H9 (cell line): ENCODE measurements around the gene CACNB2. TPM values are rescaled to one million over a fixed set of nuclear protein-coding genes. Genes with fewer than 3 reads are reported as not detected.

Experiments used
- DNase-seq: peaks from one replicate; pipeline ENCODE4 v3.0.0-alpha.2; 2017
- H2AFZ ChIP-seq: one replicate; pipeline ENCODE4 v1.6.1; 2013; ENCODE audit warnings: mild to moderate bottlenecking, low read length, control low read depth, moderate library complexity
- H2AK5ac ChIP-seq: 2 replicates; pipeline ENCODE4 v1.6.1; 2013; ENCODE audit warnings: low read length, control low read depth, mixed read lengths; ENCODE audit not compliant: insufficient read length
- H2BK120ac ChIP-seq: one replicate; pipeline ENCODE4 v1.6.1; 2013; ENCODE audit warnings: low read depth, mild to moderate bottlenecking, low read length, control low read depth, inconsistent platforms; ENCODE audit not compliant: poor library complexity, severe bottlenecking
- H2BK12ac ChIP-seq: 2 replicates; pipeline ENCODE4 v1.6.1; 2013; ENCODE audit warnings: low read length, control low read depth, mixed read lengths, low read depth; ENCODE audit not compliant: insufficient read length
- H2BK15ac ChIP-seq: 2 replicates; pipeline ENCODE4 v1.6.1; 2013; ENCODE audit warnings: low read depth, low read length, control low read depth
- H2BK20ac ChIP-seq: one replicate; pipeline ENCODE4 v1.6.1; 2013; ENCODE audit warnings: low read depth, mild to moderate bottlenecking, low read length, control low read depth, inconsistent platforms; ENCODE audit not compliant: poor library complexity, severe bottlenecking
- H2BK5ac ChIP-seq: 2 replicates; pipeline ENCODE4 v1.6.1; 2013; ENCODE audit warnings: low read length, control low read depth, mixed read lengths; ENCODE audit not compliant: insufficient read length
- H3K14ac ChIP-seq: 2 replicates; pipeline ENCODE4 v1.6.1; 2013; ENCODE audit warnings: low read length, control low read depth; ENCODE audit not compliant: insufficient read depth
- H3K18ac ChIP-seq: 2 replicates; pipeline ENCODE4 v1.6.1; 2013; ENCODE audit warnings: low read depth, mild to moderate bottlenecking, mixed read lengths, low read length, control low read depth; ENCODE audit not compliant: insufficient read length
- H3K23ac ChIP-seq: 2 replicates; pipeline ENCODE4 v1.6.1; 2013; ENCODE audit warnings: low read length, control low read depth, mixed read lengths, low read depth; ENCODE audit not compliant: insufficient read length
- H3K23me2 ChIP-seq: 2 replicates; pipeline ENCODE4 v1.6.1; 2013; ENCODE audit warnings: low read depth, mild to moderate bottlenecking, mixed read lengths, low read length, control low read depth; ENCODE audit not compliant: insufficient read length, poor library complexity, severe bottlenecking
- H3K27ac ChIP-seq: 2 replicates; pipeline ENCODE4 v1.5.1; 2013; ENCODE audit warnings: low read length, control low read depth, mixed read lengths, low read depth; ENCODE audit not compliant: insufficient read length
- H3K27me3 ChIP-seq: 2 replicates; pipeline ENCODE4 v1.6.1; 2013; ENCODE audit warnings: low read length, control low read depth, inconsistent platforms; ENCODE audit not compliant: insufficient read depth
- H3K4ac ChIP-seq: 2 replicates; pipeline ENCODE4 v1.6.1; 2013; ENCODE audit warnings: low read depth, mild to moderate bottlenecking, control low read depth, inconsistent platforms, low read length, moderate library complexity
- H3K4me1 ChIP-seq: 2 replicates; pipeline ENCODE4 v1.6.1; 2013; ENCODE audit warnings: low read length, control low read depth, inconsistent platforms; ENCODE audit not compliant: insufficient read depth
- H3K4me2 ChIP-seq: 2 replicates; pipeline ENCODE4 v1.6.1; 2013; ENCODE audit warnings: low read length, control low read depth, mixed read lengths; ENCODE audit not compliant: insufficient read length, insufficient read depth
- H3K56ac ChIP-seq: 2 replicates; pipeline ENCODE4 v1.6.1; 2013; ENCODE audit warnings: low read depth, mild to moderate bottlenecking, mixed read lengths, low read length, control low read depth; ENCODE audit not compliant: insufficient read length
- H3K79me1 ChIP-seq: 2 replicates; pipeline ENCODE4 v1.6.1; 2013; ENCODE audit warnings: low read depth, mild to moderate bottlenecking, moderate library complexity, low read length, control low read depth, inconsistent platforms; ENCODE audit not compliant: insufficient read depth, poor library complexity, severe bottlenecking
- H3K79me2 ChIP-seq: 2 replicates; pipeline ENCODE4 v1.6.1; 2013; ENCODE audit warnings: low read length, control low read depth, inconsistent platforms; ENCODE audit not compliant: insufficient read depth
- H3K9ac ChIP-seq: 2 replicates; pipeline ENCODE4 v1.6.1; 2013; ENCODE audit warnings: low read length, control low read depth, mixed read lengths; ENCODE audit not compliant: insufficient read length; ENCODE audit errors: extremely low read depth
- H3K9me3 ChIP-seq: one replicate; pipeline ENCODE4 v1.6.1; 2013; ENCODE audit warnings: low read depth, low read length, inconsistent platforms; ENCODE audit not compliant: control insufficient read depth
- H3T11ph ChIP-seq: one replicate; pipeline ENCODE4 v1.6.1; 2013; ENCODE audit warnings: mild to moderate bottlenecking, low read length, control low read depth, inconsistent platforms
- H4K20me1 ChIP-seq: one replicate; pipeline ENCODE4 v1.6.1; 2013; ENCODE audit not compliant: control insufficient read depth, insufficient read length, insufficient read depth
- H4K5ac ChIP-seq: 2 replicates; pipeline ENCODE4 v1.6.1; 2013; ENCODE audit warnings: low read depth, mild to moderate bottlenecking, mixed read lengths, low read length, control low read depth; ENCODE audit not compliant: insufficient read length
- H4K8ac ChIP-seq: replicated peaks from 2 replicates; pipeline ENCODE4 v1.6.1; 2013; ENCODE audit warnings: low read length, control low read depth, mixed read lengths, low read depth; ENCODE audit not compliant: insufficient read length
- H4K91ac ChIP-seq: 2 replicates; pipeline ENCODE4 v1.6.1; 2013; ENCODE audit warnings: low read depth, mild to moderate bottlenecking, moderate library complexity, mixed read lengths, low read length, control low read depth; ENCODE audit not compliant: insufficient read length
- H3K27ac Mint-ChIP-seq, 3 experiments: 2 replicates in 2 of 3; 3 replicates in 1 of 3; pipeline ENCODE4 v1.8.0; 2020 to 2021; ENCODE audit warnings: mixed read lengths in 3 of 3, mild to moderate bottlenecking in 1 of 3, moderate library complexity in 1 of 3
- H3K27me3 Mint-ChIP-seq: 2 replicates; pipeline ENCODE4 v1.8.0; 2021; ENCODE audit warnings: low read depth, mild to moderate bottlenecking, moderate library complexity, mixed read lengths
- H3K36me3 Mint-ChIP-seq, 3 experiments: 2 replicates in 2 of 3; 3 replicates in 1 of 3; pipeline ENCODE4 v1.8.0; 2020 to 2021; ENCODE audit warnings: low read depth in 3 of 3, mixed read lengths in 3 of 3; ENCODE audit not compliant: insufficient read depth in 1 of 3
- H3K4me1 Mint-ChIP-seq, 2 experiments: 2 replicates each; pipeline ENCODE4 v1.8.0; 2020; ENCODE audit warnings: mixed read lengths in 2 of 2
- H3K4me3 Mint-ChIP-seq, 2 experiments: 2 replicates in 1 of 2; 3 replicates in 1 of 2; pipeline ENCODE4 v1.8.0; 2020 to 2021; ENCODE audit warnings: mild to moderate bottlenecking in 2 of 2, mixed read lengths in 2 of 2, moderate library complexity in 1 of 2
- H3K9me3 Mint-ChIP-seq, 2 experiments: 2 replicates in 1 of 2; 3 replicates in 1 of 2; pipeline ENCODE4 v1.8.0; 2020; ENCODE audit warnings: mild to moderate bottlenecking in 2 of 2, mixed read lengths in 2 of 2, moderate library complexity in 1 of 2
- WGBS: extraction: QIAGEN DNeasy Blood & Tissue Kit; methylation state at CpG from one replicate; pipeline ENCODE4 v1.1.7; 2013; ENCODE audit warnings: missing lambda C conversion rate, low lambda C conversion rate, mixed read lengths; ENCODE audit not compliant: insufficient read length; ENCODE audit errors: extremely low coverage; 5-methylcytosine and 5-hydroxymethylcytosine counted together
- total RNA-seq: library from RNA; stranded (reverse); gene quantifications from 2 replicates; pipeline ENCODE4 v1.2.1, GENCODE V29; 2021
- TF ChIP-seq, protein P1 (sequence below): fragments of 200-600 bp; sonication (generic); conservative IDR thresholded peaks from 3 replicates; pipeline ENCODE4 v1.8.0; 2021; ENCODE audit warnings: antibody characterized with exemption, mild to moderate bottlenecking

Gene CACNB2
- total RNA-seq, 1 experiment from 2014 or later: 2.6 TPM

DNA sequence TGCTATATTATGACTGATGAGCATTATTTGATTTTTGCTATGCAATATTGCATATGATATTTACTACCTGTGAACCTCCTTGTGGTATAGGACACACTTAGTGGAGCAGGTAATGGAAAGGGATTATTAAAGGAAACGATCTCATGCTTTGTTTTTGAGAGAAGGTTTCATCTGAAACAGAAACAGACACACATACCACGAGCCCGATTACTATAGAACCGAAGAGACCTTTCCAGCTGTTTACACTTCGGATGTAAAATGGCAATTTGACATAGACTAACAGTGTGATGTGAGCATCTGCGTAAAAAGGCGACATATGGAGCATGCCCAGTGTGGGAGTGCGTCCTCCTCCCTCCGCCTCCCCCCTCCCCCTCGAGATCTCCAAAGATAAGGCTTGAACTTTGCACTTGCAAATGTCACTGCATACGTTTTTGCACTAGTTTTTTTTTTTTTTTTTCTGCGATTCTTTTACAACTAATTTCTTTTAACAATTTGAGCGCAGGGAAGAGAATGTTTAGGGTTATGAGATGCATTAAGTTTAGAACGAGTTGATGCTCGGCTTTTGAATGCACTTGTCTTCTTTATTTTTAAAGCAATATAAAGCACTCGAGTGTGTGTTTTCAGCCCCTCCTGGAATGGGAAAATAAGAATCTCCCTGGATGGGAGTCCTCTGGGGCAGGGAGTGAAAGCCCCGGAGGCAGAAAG lies 260.1 kb downstream of the CACNB2 start:
- WGBS: no CpG with 5 or more reads among the region's 17 CpGs
- H3K9me3 Mint-ChIP-seq: no peaks in the 10 kb centered on the region
- no peak overlapping the region for H3K9ac ChIP-seq

More for the DNA sequence above, 260.1 kb downstream of the CACNB2 start:
- no peaks in the 10 kb centered on the region for H3K36me3 Mint-ChIP-seq
- Histone ChIP-seq H3K79me2 (no peaks in the 10 kb centered on the region), H2BK120ac (peak overlapping the region; percentile 44), H3T11ph (no peak overlapping the region), H4K91ac (no peak overlapping the region), H3K9me3 (no peaks in the 10 kb centered on the region), H2BK5ac (no peak overlapping the region), H3K23me2 (no peaks in the 10 kb centered on the region), H4K5ac (no peak overlapping the region), H3K4me2 (peak overlapping the region; percentile 49), H3K4me1 (no peaks in the 10 kb centered on the region), H3K18ac (no peak overlapping the region), H2AFZ (peak overlapping the region; percentile 81), H3K27me3 (no peaks in the 10 kb centered on the region; the same call in 1 of the 2 replicates), H3K27ac (no peak overlapping the region), H3K4ac (no peak overlapping the region), H2AK5ac (no peak overlapping the region), H3K56ac (no peak overlapping the region), H3K14ac (no peak overlapping the region), H2BK12ac (no peak overlapping the region), H4K20me1 (no peaks in the 10 kb centered on the region), H3K79me1 (no peaks in the 10 kb centered on the region), H4K8ac (no peak overlapping the region), H2BK15ac (no peak overlapping the region), H3K23ac (no peak overlapping the region), H2BK20ac (no peak overlapping the region)
- peak; percentile 32 for DNase-seq
- H3K27ac Mint-ChIP-seq: no peak overlapping the region
- H3K4me1 Mint-ChIP-seq: peaks cover 10 to 11% of the 10 kb centered on the region in 2 experiments
- peak overlapping the region; percentile 73 to 88 for H3K4me3 Mint-ChIP-seq
- peaks cover 17% of the 10 kb centered on the region for H3K27me3 Mint-ChIP-seq
- TF ChIP-seq, protein P1, sequence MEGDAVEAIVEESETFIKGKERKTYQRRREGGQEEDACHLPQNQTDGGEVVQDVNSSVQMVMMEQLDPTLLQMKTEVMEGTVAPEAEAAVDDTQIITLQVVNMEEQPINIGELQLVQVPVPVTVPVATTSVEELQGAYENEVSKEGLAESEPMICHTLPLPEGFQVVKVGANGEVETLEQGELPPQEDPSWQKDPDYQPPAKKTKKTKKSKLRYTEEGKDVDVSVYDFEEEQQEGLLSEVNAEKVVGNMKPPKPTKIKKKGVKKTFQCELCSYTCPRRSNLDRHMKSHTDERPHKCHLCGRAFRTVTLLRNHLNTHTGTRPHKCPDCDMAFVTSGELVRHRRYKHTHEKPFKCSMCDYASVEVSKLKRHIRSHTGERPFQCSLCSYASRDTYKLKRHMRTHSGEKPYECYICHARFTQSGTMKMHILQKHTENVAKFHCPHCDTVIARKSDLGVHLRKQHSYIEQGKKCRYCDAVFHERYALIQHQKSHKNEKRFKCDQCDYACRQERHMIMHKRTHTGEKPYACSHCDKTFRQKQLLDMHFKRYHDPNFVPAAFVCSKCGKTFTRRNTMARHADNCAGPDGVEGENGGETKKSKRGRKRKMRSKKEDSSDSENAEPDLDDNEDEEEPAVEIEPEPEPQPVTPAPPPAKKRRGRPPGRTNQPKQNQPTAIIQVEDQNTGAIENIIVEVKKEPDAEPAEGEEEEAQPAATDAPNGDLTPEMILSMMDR: no peak
